Uterus (tissue), 2 donors: ENCODE measurements around the gene LRRC40.
A peak's percentile ranks its signal among the peaks of the same experiment; 100 is the strongest.

Source experiments
- CTCF ChIP-seq, 4 experiments: fragments of 200-600 bp in 2 of 4; fragments of 450-650 bp in 2 of 4; sonication (generic) in 2 of 4; IDR thresholded peaks; one replicate each; pipeline ENCODE4 v1.5.1; 2016 to 2019; ENCODE audit warnings: antibody characterized with exemption in 4 of 4, mild to moderate bottlenecking in 2 of 4, moderate library complexity in 1 of 4
- POLR2A ChIP-seq, 2 donors: fragments of 450-650 bp; IDR thresholded peaks; one replicate each; pipeline ENCODE4 v1.6.1; 2016; ENCODE audit warnings: antibody characterized with exemption in 2 of 2, mild to moderate bottlenecking in 1 of 2, moderate library complexity in 1 of 2

- TF ChIP-seq CTCF (IDR thresholded peaks at IDR 0.05): peak in 3 of 4 experiments; percentile 8 to 28 (median 11)
- peak; percentile 82 for TF ChIP-seq POLR2A (IDR thresholded peaks at IDR 0.05)
Observed at GRCh38 chr1:70221238-70222121, 16.1 kb upstream of the LRRC40 start, which contains the start of gene SRSF11.
